DMS79 (cell line): ENCODE results near the gene NLRP9.

Experiments used
- DNase-seq: peaks from one replicate; lab custom pipeline; 2025; lab: John Stamatoyannopoulos, UW

NLRP9 gene

GRCh38 chr19:55703790-55704215 is 34.4 kb downstream of the NLRP9 start:
- no peak for DNase-seq

- DNase-seq: no peak
These were observed 36.0 kb downstream of the NLRP9 start for GRCh38 chr19:55702131-55702627.

GRCh38 chr19:55700813-55701212 is 37.4 kb downstream of the NLRP9 start:
- DNase-seq: no peak

GRCh38 chr19:55699221-55699620 is 39.0 kb downstream of the NLRP9 start:
- no peak for DNase-seq

GRCh38 chr19:55698256-55698655 is 39.9 kb downstream of the NLRP9 start:
- no peak for DNase-seq

GRCh38 chr19:55697698-55698097 is 40.5 kb downstream of the NLRP9 start:
- no peak for DNase-seq

GRCh38 chr19:55697069-55697440 is 41.1 kb downstream of the NLRP9 start:
- no peak for DNase-seq

GRCh38 chr19:55696301-55697068 is 41.7 kb downstream of the NLRP9 start:
- DNase-seq: no peak

GRCh38 chr19:55695511-55696290 is 42.5 kb downstream of the NLRP9 start:
- DNase-seq: no peak

GRCh38 chr19:55694656-55695491 is 43.3 kb downstream of the NLRP9 start:
- no peak for DNase-seq

GRCh38 chr19:55694241-55694655 is 44.0 kb downstream of the NLRP9 start:
- DNase-seq: no peak

GRCh38 chr19:55693336-55693974 is 44.7 kb downstream of the NLRP9 start:
- no peak for DNase-seq

- DNase-seq: no peak
These were observed 45.5 kb downstream of the NLRP9 start for GRCh38 chr19:55692681-55693081.

GRCh38 chr19:55691561-55692481 is 46.4 kb downstream of the NLRP9 start:
- no peak for DNase-seq

GRCh38 chr19:55690769-55691545 is 47.2 kb downstream of the NLRP9 start:
- DNase-seq: no peak

GRCh38 chr19:55690109-55690768 is 48.0 kb downstream of the NLRP9 start:
- no peak for DNase-seq

- DNase-seq: no peak
These were observed 48.6 kb downstream of the NLRP9 start for GRCh38 chr19:55689411-55690108.

- DNase-seq: no peak
These were observed 49.6 kb downstream of the NLRP9 start for GRCh38 chr19:55688422-55689218.
